Measurements from ENCODE around the gene GRAMD2B.

The GRAMD2B gene

GRCh38 chr5:126456217-126456820 is 33.1 kb downstream of the GRAMD2B start:
- H3K27ac ChIP-seq, result no peak overlapping the region
- no peaks in the 10 kb centered on the region for H3K36me3 ChIP-seq
- no peaks in the 10 kb centered on the region for H3K9me3 ChIP-seq
- no peaks in the 10 kb centered on the region for H3K4me1 ChIP-seq (ENCODE audit: control insufficient read depth in 1 of 2, insufficient read depth in 1 of 2, low read depth in 1 of 2, low read length in 1 of 2)
- TF ChIP-seq, protein P1, sequence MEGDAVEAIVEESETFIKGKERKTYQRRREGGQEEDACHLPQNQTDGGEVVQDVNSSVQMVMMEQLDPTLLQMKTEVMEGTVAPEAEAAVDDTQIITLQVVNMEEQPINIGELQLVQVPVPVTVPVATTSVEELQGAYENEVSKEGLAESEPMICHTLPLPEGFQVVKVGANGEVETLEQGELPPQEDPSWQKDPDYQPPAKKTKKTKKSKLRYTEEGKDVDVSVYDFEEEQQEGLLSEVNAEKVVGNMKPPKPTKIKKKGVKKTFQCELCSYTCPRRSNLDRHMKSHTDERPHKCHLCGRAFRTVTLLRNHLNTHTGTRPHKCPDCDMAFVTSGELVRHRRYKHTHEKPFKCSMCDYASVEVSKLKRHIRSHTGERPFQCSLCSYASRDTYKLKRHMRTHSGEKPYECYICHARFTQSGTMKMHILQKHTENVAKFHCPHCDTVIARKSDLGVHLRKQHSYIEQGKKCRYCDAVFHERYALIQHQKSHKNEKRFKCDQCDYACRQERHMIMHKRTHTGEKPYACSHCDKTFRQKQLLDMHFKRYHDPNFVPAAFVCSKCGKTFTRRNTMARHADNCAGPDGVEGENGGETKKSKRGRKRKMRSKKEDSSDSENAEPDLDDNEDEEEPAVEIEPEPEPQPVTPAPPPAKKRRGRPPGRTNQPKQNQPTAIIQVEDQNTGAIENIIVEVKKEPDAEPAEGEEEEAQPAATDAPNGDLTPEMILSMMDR (IDR thresholded peaks at IDR 0.05), result no peak
- H3K4me3 ChIP-seq (ENCODE audit: low read depth in 1 of 2, low read length in 1 of 2), result no peak overlapping the region
- no peaks in the 10 kb centered on the region for H3K27me3 ChIP-seq

GRCh38 chr5:126460459-126460858 is 37.2 kb downstream of the GRAMD2B start:
- Histone ChIP-seq H3K36me3 (no peaks in the 10 kb centered on the region), H3K27me3 (no peaks in the 10 kb centered on the region), H3K4me1 (ENCODE audit: control insufficient read depth in 1 of 2, insufficient read depth in 1 of 2, low read depth in 1 of 2, low read length in 1 of 2) (no peaks in the 10 kb centered on the region), H3K27ac (no peak overlapping the region), H3K9me3 (no peaks in the 10 kb centered on the region), H3K4me3 (ENCODE audit: low read depth in 1 of 2, low read length in 1 of 2) (no peak overlapping the region)
- TF ChIP-seq, protein P1 (IDR thresholded peaks at IDR 0.05), result no peak

GRCh38 chr5:126460977-126461376 is 37.8 kb downstream of the GRAMD2B start:
- Histone ChIP-seq H3K27ac (no peak overlapping the region), H3K4me3 (ENCODE audit: low read depth in 1 of 2, low read length in 1 of 2) (no peak overlapping the region)
- TF ChIP-seq, protein P1 (IDR thresholded peaks at IDR 0.05), result no peak

DNA sequence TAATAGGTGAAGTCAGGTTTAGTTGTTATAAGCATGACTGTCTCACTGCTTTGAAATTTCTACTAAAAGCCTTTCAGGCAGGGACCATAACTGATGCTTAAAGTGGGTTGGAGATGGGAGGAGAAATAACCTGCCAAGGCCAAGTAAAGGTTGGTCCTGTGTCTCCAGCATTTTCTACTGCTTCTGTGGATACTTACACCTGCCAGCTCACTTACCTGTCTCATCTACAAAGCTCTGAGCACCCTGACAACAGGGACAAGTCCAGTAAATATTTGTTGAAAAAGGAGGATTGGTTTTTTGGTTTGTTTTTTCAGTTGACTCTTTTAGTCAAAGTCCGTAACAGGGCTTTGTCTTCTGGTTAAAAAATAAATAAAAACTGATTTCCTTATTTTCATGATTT is 38.6 kb downstream of the GRAMD2B start:
- H3K4me1 ChIP-seq (ENCODE audit: control insufficient read depth in 1 of 2, insufficient read depth in 1 of 2, low read depth in 1 of 2, low read length in 1 of 2), result no peaks in the 10 kb centered on the region
- TF ChIP-seq, protein P1 (IDR thresholded peaks at IDR 0.05), result no peak
- H3K36me3 ChIP-seq, result no peaks in the 10 kb centered on the region
- H3K9me3 ChIP-seq, result no peaks in the 10 kb centered on the region
- no peaks in the 10 kb centered on the region for H3K27me3 ChIP-seq
- H3K4me3 ChIP-seq (ENCODE audit: low read depth in 1 of 2, low read length in 1 of 2), result no peak overlapping the region
- no peak overlapping the region for H3K27ac ChIP-seq

More at GRCh38 chr5:126460977-126461376, 37.8 kb downstream of the GRAMD2B start:
- no peaks in the 10 kb centered on the region for H3K27me3 ChIP-seq
- no peaks in the 10 kb centered on the region for H3K4me1 ChIP-seq (ENCODE audit: control insufficient read depth in 1 of 2, insufficient read depth in 1 of 2, low read depth in 1 of 2, low read length in 1 of 2)
- no peaks in the 10 kb centered on the region for H3K9me3 ChIP-seq
- no peaks in the 10 kb centered on the region for H3K36me3 ChIP-seq

DNA sequence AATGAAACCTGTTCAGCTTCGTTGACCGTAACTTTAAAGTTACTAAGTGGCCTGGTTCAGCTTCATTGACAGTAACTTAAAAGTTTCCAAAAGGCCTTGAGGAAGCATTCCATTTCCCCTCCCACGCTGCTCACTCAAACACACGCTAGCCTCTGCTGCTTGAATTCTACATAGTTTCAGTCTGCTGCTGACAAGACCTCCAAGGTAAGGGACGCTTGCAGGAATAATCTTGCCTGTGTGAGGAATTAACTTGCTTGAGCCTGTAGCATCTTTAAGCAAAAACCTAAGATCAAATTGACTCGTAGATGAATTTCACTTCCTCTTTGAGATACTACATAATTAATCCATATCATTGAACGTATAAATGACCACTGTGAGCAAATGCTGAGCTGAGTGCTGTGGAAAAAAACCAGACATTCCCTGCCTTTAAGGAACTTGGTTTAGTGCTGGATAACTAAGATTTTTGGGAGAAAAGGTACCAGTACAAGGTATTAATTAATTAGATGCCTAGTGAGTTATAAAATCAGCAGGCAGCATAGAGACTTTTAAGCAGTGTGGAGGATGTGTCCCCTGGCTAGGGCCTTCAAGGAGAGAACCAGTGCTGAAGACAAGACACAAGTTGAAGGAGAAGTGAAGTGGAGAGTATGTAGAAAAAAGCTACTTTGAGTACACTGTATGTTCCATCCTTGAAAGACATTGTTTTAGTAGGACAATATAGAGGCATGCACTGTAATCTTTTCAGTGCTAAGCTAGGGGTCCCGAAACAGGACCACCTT is 39.2 kb downstream of the GRAMD2B start:
- no peak overlapping the region for H3K27ac ChIP-seq
- no peaks in the 10 kb centered on the region for H3K4me1 ChIP-seq (ENCODE audit: control insufficient read depth in 1 of 2, insufficient read depth in 1 of 2, low read depth in 1 of 2, low read length in 1 of 2)
- no peaks in the 10 kb centered on the region for H3K9me3 ChIP-seq
- H3K4me3 ChIP-seq (ENCODE audit: low read depth in 1 of 2, low read length in 1 of 2), result no peak overlapping the region
- TF ChIP-seq, protein P1 (IDR thresholded peaks at IDR 0.05), result no peak
- H3K36me3 ChIP-seq, result no peaks in the 10 kb centered on the region
- H3K27me3 ChIP-seq, result no peaks in the 10 kb centered on the region
